ENCODE results near the gene PSMA5. TPM values are rescaled to one million over a fixed set of nuclear protein-coding genes. Genes with fewer than 3 reads are reported as not detected.

The PSMA5 gene
- polyA plus RNA-seq, 1 donor (not counting 4 experiments of a cell fraction or from before 2014, with no cell fraction given), result 150 TPM

DNA sequence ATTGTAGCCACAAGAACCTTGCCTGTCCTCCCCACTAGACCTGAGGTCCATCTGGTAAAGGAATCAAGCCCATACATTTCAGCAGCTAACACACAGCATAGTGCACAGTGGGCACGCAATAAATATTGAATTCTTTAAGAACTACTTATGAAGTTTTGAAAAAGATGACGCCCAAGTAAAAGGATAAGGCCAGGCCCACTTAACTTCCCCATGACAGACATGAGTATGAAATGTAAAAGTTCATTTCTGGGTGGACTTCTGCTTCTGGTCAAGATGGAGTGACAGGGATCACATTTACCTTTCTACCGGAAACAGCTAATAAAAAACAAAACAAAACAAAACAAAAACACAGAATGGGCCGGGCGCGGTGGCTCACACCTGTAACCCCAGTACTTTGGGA is 54.0 kb downstream of the PSMA5 start:
- TF ChIP-seq, protein P1, sequence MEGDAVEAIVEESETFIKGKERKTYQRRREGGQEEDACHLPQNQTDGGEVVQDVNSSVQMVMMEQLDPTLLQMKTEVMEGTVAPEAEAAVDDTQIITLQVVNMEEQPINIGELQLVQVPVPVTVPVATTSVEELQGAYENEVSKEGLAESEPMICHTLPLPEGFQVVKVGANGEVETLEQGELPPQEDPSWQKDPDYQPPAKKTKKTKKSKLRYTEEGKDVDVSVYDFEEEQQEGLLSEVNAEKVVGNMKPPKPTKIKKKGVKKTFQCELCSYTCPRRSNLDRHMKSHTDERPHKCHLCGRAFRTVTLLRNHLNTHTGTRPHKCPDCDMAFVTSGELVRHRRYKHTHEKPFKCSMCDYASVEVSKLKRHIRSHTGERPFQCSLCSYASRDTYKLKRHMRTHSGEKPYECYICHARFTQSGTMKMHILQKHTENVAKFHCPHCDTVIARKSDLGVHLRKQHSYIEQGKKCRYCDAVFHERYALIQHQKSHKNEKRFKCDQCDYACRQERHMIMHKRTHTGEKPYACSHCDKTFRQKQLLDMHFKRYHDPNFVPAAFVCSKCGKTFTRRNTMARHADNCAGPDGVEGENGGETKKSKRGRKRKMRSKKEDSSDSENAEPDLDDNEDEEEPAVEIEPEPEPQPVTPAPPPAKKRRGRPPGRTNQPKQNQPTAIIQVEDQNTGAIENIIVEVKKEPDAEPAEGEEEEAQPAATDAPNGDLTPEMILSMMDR (optimal IDR thresholded peaks at IDR 0.05 in 1 of 3, IDR thresholded peaks at IDR 0.05 in 1 of 3, conservative IDR thresholded peaks at IDR 0.05 in 1 of 3; ENCODE audit: extremely low read depth in 1 of 3, insufficient read depth in 2 of 3, low read length in 3 of 3), result no peak
- TF ChIP-seq EZH2 (IDR thresholded peaks at IDR 0.05; ENCODE audit: low read length), result no peak
- DNase-seq (ENCODE audit: low read depth, low spot score) (no peak), FAIRE-seq (no peak)
- H3K4me3 ChIP-seq (ENCODE audit: control insufficient read depth in 2 of 3, extremely low read depth in 1 of 3, insufficient read depth in 2 of 3, low read depth in 1 of 3, low read length in 3 of 3), result no peak overlapping the region
- dilution Hi-C loops (cut with MboI; ENCODE audit: extremely low pct_ligation_motif_present, low sequenced_read_pairs), result no loop called here
- no peaks in the 10 kb centered on the region for H3K79me2 ChIP-seq (ENCODE audit: control insufficient read depth, insufficient read depth, low read length)
- H3K9ac ChIP-seq (ENCODE audit: control insufficient read depth, extremely low read depth, insufficient read depth, low read length), result no peak overlapping the region
- no peaks in the 10 kb centered on the region for H3K36me3 ChIP-seq (ENCODE audit: control insufficient read depth in 2 of 2, extremely low read depth in 1 of 2, insufficient read depth in 2 of 2, low read length in 2 of 2)
- no peak overlapping the region for H3K27ac ChIP-seq (ENCODE audit: control insufficient read depth, insufficient read depth, low read length)
- H3K9me3 ChIP-seq (ENCODE audit: control insufficient read depth, low read depth, low read length), result no peaks in the 10 kb centered on the region
- H3K4me2 ChIP-seq (ENCODE audit: control insufficient read depth, extremely low read depth, insufficient read depth, low read depth, low read length), result no peak overlapping the region
- no peaks in the 10 kb centered on the region for H4K20me1 ChIP-seq (ENCODE audit: control insufficient read depth, extremely low read depth, insufficient read depth, low read length)
- peaks cover 2% of the 10 kb centered on the region for H3K27me3 ChIP-seq (ENCODE audit: control insufficient read depth, extremely low read depth, insufficient read depth, low read length)
- peaks cover 4% of the 10 kb centered on the region for H3K4me1 ChIP-seq (ENCODE audit: control insufficient read depth, extremely low read depth, insufficient read depth, low read length)
- no peaks in the 10 kb centered on the region for H3K9me1 ChIP-seq (ENCODE audit: control insufficient read depth, extremely low read depth, insufficient read depth, low read length)
- no peak overlapping the region for H2AFZ ChIP-seq (ENCODE audit: control insufficient read depth, low read length)

DNA sequence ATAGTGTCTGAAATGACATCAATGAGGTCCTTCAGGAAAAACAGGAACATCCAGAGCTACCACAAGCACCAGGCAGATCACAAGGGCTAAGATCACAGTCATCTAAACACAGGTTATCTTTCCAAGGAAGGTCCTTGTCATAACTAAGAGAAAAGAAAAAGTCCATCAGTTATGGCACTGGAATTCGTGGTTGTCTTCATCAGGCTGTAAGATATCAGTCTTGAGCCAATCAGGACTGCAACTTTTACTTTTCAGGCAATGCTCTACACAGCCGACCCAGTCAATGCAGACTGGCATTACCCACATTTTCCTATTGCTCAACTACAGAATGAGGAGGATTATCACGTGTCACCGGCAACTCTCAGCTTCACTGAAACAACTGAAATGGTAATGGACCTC is 54.9 kb downstream of the PSMA5 start:
- Histone ChIP-seq H3K9me3 (ENCODE audit: control insufficient read depth, low read depth, low read length) (no peaks in the 10 kb centered on the region), H3K4me3 (ENCODE audit: control insufficient read depth in 2 of 3, extremely low read depth in 1 of 3, insufficient read depth in 2 of 3, low read depth in 1 of 3, low read length in 3 of 3) (no peak overlapping the region), H3K27ac (ENCODE audit: control insufficient read depth, insufficient read depth, low read length) (no peak overlapping the region), H3K27me3 (ENCODE audit: control insufficient read depth, extremely low read depth, insufficient read depth, low read length) (peaks cover 2% of the 10 kb centered on the region), H4K20me1 (ENCODE audit: control insufficient read depth, extremely low read depth, insufficient read depth, low read length) (no peaks in the 10 kb centered on the region), H3K9ac (ENCODE audit: control insufficient read depth, extremely low read depth, insufficient read depth, low read length) (no peak overlapping the region), H3K79me2 (ENCODE audit: control insufficient read depth, insufficient read depth, low read length) (no peaks in the 10 kb centered on the region), H3K4me2 (ENCODE audit: control insufficient read depth, extremely low read depth, insufficient read depth, low read depth, low read length) (no peak overlapping the region), H2AFZ (ENCODE audit: control insufficient read depth, low read length) (no peak overlapping the region), H3K9me1 (ENCODE audit: control insufficient read depth, extremely low read depth, insufficient read depth, low read length) (no peaks in the 10 kb centered on the region), H3K4me1 (ENCODE audit: control insufficient read depth, extremely low read depth, insufficient read depth, low read length) (peaks cover 4% of the 10 kb centered on the region), H3K36me3 (ENCODE audit: control insufficient read depth in 2 of 2, extremely low read depth in 1 of 2, insufficient read depth in 2 of 2, low read length in 2 of 2) (no peaks in the 10 kb centered on the region)
- FAIRE-seq (no peak), DNase-seq (ENCODE audit: low read depth, low spot score) (no peak)
- TF ChIP-seq, protein P1 (optimal IDR thresholded peaks at IDR 0.05 in 1 of 3, IDR thresholded peaks at IDR 0.05 in 1 of 3, conservative IDR thresholded peaks at IDR 0.05 in 1 of 3; ENCODE audit: extremely low read depth in 1 of 3, insufficient read depth in 2 of 3, low read length in 3 of 3), result no peak
- TF ChIP-seq EZH2 (IDR thresholded peaks at IDR 0.05; ENCODE audit: low read length), result no peak
- dilution Hi-C loops (cut with MboI; ENCODE audit: extremely low pct_ligation_motif_present, low sequenced_read_pairs), result no loop called here
